Measurements from ENCODE around the gene DDOST.

- TF ChIP-seq POLR2A (IDR thresholded peaks at IDR 0.05), result no peak
- TF ChIP-seq CTCF (IDR thresholded peaks at IDR 0.05), result no peak
Observed at GRCh38 chr1:20625176-20626097, 35.7 kb downstream of the DDOST start.

Data from adrenal gland (tissue), 5 donors.